Activated CD4-positive, alpha-beta memory T cell treated with anti-CD3 and anti-CD28 coated beads, Interleukin-2, amount 10 ng/mL, durations not matched to agents 7 days and 5 days (primary cell): ENCODE measurements around the gene HIP1. TPM values are rescaled to one million over a fixed set of nuclear protein-coding genes. Genes with fewer than 3 reads are reported as not detected.
"Not testable (repeated sequence)": the region's sequence is repeated elsewhere in the genome, so short reads cannot be mapped to it uniquely, and the experiment has no call there.

Experiments used
- CTCF ChIA-PET: fragments of 350-600 bp; sonication (Branson Sonifier 250); formaldehyde crosslinking; loops from one replicate; lab custom pipeline; 2021; ENCODE audit warnings: antibody characterized with exemption, inconsistent platforms; lab: Charles Lee
- POLR2A ChIA-PET: fragments of 350-600 bp; sonication (Branson Sonifier 250); formaldehyde crosslinking; loops from one replicate; lab custom pipeline; 2021; ENCODE audit warnings: antibody characterized with exemption; lab: Charles Lee
- DNase-seq: peaks from one replicate; pipeline ENCODE4 v3.0.0-alpha.2; 2020
- H3K27ac Mint-ChIP-seq: one replicate; pipeline ENCODE4 v1.8.0; 2021; ENCODE audit warnings: mild to moderate bottlenecking, mixed read lengths
- H3K27me3 Mint-ChIP-seq: one replicate; pipeline ENCODE4 v1.8.0; 2021; ENCODE audit warnings: mixed read lengths
- H3K36me3 Mint-ChIP-seq: one replicate; pipeline ENCODE4 v1.8.0; 2021; ENCODE audit warnings: low read depth, mixed read lengths
- H3K4me1 Mint-ChIP-seq: one replicate; pipeline ENCODE4 v1.8.0; 2021; ENCODE audit warnings: mixed read lengths
- H3K4me3 Mint-ChIP-seq: one replicate; pipeline ENCODE4 v1.8.0; 2021; ENCODE audit warnings: mild to moderate bottlenecking, mixed read lengths
- H3K9me3 Mint-ChIP-seq: one replicate; pipeline ENCODE4 v1.8.0; 2021; ENCODE audit warnings: mixed read lengths
- total RNA-seq, 2 experiments: library from RNA; stranded (reverse); gene quantifications; one replicate each; pipeline ENCODE4 v1.2.3, GENCODE V29; 2021

Gene HIP1
- total RNA-seq, 2 experiments from 2014 or later = 5.2 to 5.4 TPM

GRCh38 chr7:75614401-75614800 lies 124.3 kb downstream of the HIP1 start:
- POLR2A ChIA-PET = interaction anchor here (1.4 kb wide), 1 partner anchor 12 kb away, joined by 3 read pairs; no protein-coding TSS in a partner anchor
- Mint-ChIP-seq H3K9me3 (no peaks in the 10 kb centered on the region), H3K4me1 (peaks cover 33% of the 10 kb centered on the region), H3K27ac (no peak overlapping the region), H3K27me3 (no peaks in the 10 kb centered on the region), H3K36me3 (no peaks in the 10 kb centered on the region), H3K4me3 (no peak overlapping the region)
- DNase-seq = no peak
- CTCF ChIA-PET = interaction anchor here (2.0 kb wide), 1 partner anchor 10 kb away, joined by 5 read pairs; no protein-coding TSS in a partner anchor

DNA sequence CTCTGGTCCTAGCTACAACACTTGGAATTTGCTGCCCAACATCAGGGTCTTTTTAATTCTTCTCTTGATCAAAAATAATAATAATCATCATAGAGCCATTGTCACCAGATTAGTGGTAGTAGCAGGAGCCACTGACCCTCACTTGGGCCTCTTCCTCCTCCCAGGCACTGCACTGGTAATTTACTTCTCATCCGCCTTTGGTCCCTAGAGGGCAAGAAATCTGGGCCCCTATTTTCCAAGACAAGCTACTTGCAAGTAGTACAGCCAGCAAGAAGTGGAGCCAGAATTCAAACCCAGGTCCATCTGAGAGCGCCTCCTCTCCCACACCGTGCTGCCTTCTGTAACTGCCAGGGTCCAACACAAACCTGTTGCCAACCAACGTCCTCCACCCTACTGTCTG lies 125.4 kb downstream of the HIP1 start:
- Mint-ChIP-seq H3K27ac (no peak overlapping the region), H3K27me3 (no peaks in the 10 kb centered on the region), H3K4me3 (no peak overlapping the region), H3K9me3 (no peaks in the 10 kb centered on the region), H3K36me3 (no peaks in the 10 kb centered on the region), H3K4me1 (peaks cover 27% of the 10 kb centered on the region)
- POLR2A ChIA-PET = no interaction called here
- no peak for DNase-seq
- CTCF ChIA-PET = interaction anchor here (2.0 kb wide), 1 partner anchor 9 kb away, joined by 5 read pairs; no protein-coding TSS in a partner anchor

- no peaks in the 10 kb centered on the region for H3K36me3 Mint-ChIP-seq
- H3K27ac Mint-ChIP-seq = no peak overlapping the region
- ChIA-PET CTCF (no interaction called here), POLR2A (no interaction called here)
- H3K27me3 Mint-ChIP-seq = no peaks in the 10 kb centered on the region
- no peak overlapping the region for H3K4me3 Mint-ChIP-seq
- no peaks in the 10 kb centered on the region for H3K9me3 Mint-ChIP-seq
- peaks cover 10% of the 10 kb centered on the region for H3K4me1 Mint-ChIP-seq
- DNase-seq = no peak
Measured at GRCh38 chr7:75611557-75612178, 127.1 kb downstream of the HIP1 start.

DNA sequence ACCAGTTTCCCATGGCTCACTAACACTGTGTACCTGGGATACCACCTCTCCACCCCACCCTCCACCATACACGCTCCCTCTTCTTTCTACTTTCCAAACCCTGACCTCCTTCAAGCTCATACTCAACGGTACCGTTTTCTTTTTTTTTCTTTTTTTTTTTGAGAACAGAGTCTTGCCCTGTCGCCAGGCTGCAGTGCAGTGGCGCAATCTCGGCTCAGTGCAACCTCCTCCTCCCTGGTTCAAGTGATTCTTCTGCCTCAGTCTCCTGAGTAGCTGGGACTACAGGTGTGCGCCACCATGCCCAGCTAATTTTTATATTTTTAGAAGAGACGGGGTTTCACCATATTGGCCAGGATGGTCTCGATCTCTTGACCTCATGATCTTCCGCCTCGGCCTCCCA lies 129.3 kb downstream of the HIP1 start:
- CTCF ChIA-PET = interaction anchor here (0.6 kb wide), 1 partner anchor 219 kb away, joined by 3 read pairs; no protein-coding TSS in a partner anchor
- DNase-seq, H3K27ac Mint-ChIP-seq, H3K9me3 Mint-ChIP-seq, H3K4me1 Mint-ChIP-seq, H3K36me3 Mint-ChIP-seq, H3K27me3 Mint-ChIP-seq, POLR2A ChIA-PET, H3K4me3 Mint-ChIP-seq: not testable (repeated sequence)

DNA sequence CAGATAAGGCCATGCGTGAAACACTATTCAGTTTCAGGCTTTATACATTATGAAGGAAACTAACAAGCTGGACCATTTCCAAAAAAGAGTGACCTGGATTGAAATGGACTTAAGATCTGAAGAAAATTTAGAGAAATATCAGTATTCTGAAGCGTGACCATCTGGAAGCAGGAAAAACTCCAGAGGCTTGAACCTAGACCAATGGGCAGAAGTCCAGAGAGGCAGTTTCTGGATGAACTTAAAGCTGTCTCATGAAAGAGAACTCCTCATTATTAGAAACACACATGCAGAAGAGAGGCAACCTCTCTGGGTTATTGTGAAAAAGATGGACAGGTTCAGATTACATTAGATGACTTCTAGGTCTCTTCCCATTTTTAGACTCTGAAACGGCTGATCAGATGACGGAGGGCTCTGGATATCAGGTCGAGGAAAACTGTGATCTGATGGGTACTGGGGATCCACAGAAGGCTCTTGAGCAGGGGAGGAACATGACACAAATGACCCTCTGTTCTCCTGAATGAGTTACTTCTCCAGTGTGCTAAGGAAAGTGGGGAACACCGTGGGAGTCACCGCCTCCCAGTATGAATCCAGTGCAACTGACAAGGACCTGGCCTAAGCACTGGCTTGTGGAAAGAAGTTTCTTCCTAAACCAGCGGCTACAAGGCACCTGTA lies 130.2 kb downstream of the HIP1 start:
- H3K4me3 Mint-ChIP-seq = no peak overlapping the region
- CTCF ChIA-PET = no interaction called here
- POLR2A ChIA-PET = no interaction called here
- no peaks in the 10 kb centered on the region for H3K9me3 Mint-ChIP-seq
- no peaks in the 10 kb centered on the region for H3K36me3 Mint-ChIP-seq
- no peak for DNase-seq
- H3K27ac Mint-ChIP-seq = no peak overlapping the region
- H3K4me1 Mint-ChIP-seq = no peaks in the 10 kb centered on the region
- no peaks in the 10 kb centered on the region for H3K27me3 Mint-ChIP-seq

- H3K27ac Mint-ChIP-seq = no peak overlapping the region
- no peak for DNase-seq
- ChIA-PET POLR2A (no interaction called here), CTCF (interaction anchor here (0.6 to 2.5 kb wide), 2 partner anchors 9 to 161 kb away, joined by 5 read pairs; no protein-coding TSS in a partner anchor)
- no peaks in the 10 kb centered on the region for H3K9me3 Mint-ChIP-seq
- no peaks in the 10 kb centered on the region for H3K4me1 Mint-ChIP-seq
- H3K27me3 Mint-ChIP-seq = no peaks in the 10 kb centered on the region
- no peak overlapping the region for H3K4me3 Mint-ChIP-seq
- no peaks in the 10 kb centered on the region for H3K36me3 Mint-ChIP-seq
Measured at GRCh38 chr7:75604408-75604807, 134.3 kb downstream of the HIP1 start.

DNA sequence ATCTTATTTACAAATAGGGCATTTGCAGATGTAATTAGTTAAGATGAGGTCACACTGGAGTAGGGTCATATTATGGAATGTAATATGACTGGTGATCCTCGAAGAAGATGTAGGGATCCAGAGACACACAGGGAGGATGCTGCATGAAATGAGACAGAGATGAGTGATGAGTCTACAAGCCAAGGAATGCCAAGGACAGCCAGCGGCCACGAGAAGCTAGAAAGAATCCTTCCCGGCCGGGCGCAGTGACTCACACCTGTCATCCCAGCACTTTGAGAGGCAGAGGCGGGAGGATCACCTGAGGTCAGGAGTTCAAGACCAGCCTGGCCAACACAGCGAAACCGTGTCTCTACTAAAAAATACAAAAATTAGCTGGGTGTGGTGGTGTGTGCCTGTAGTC lies 135.9 kb downstream of the HIP1 start:
- DNase-seq, H3K9me3 Mint-ChIP-seq, H3K4me3 Mint-ChIP-seq, H3K27me3 Mint-ChIP-seq, H3K36me3 Mint-ChIP-seq, H3K4me1 Mint-ChIP-seq, H3K27ac Mint-ChIP-seq, POLR2A ChIA-PET: not testable (repeated sequence)
- CTCF ChIA-PET = interaction anchor here (0.7 to 2.5 kb wide), 2 partner anchors 11 to 1740 kb away, joined by 4 to 5 read pairs; no protein-coding TSS in a partner anchor

GRCh38 chr7:75601539-75601938 lies 137.2 kb downstream of the HIP1 start:
- peaks cover 14% of the 10 kb centered on the region for H3K4me1 Mint-ChIP-seq
- no peak for DNase-seq
- ChIA-PET CTCF (no interaction called here), POLR2A (no interaction called here)
- H3K9me3 Mint-ChIP-seq = no peaks in the 10 kb centered on the region
- H3K36me3 Mint-ChIP-seq = no peaks in the 10 kb centered on the region
- no peak overlapping the region for H3K4me3 Mint-ChIP-seq
- no peaks in the 10 kb centered on the region for H3K27me3 Mint-ChIP-seq
- H3K27ac Mint-ChIP-seq = no peak overlapping the region

GRCh38 chr7:75600748-75601147 lies 138.0 kb downstream of the HIP1 start:
- H3K4me3 Mint-ChIP-seq, POLR2A ChIA-PET, H3K9me3 Mint-ChIP-seq, DNase-seq, CTCF ChIA-PET, H3K27ac Mint-ChIP-seq, H3K36me3 Mint-ChIP-seq, H3K27me3 Mint-ChIP-seq: not testable (repeated sequence)
- H3K4me1 Mint-ChIP-seq = peaks cover 19% of the 10 kb centered on the region

DNA sequence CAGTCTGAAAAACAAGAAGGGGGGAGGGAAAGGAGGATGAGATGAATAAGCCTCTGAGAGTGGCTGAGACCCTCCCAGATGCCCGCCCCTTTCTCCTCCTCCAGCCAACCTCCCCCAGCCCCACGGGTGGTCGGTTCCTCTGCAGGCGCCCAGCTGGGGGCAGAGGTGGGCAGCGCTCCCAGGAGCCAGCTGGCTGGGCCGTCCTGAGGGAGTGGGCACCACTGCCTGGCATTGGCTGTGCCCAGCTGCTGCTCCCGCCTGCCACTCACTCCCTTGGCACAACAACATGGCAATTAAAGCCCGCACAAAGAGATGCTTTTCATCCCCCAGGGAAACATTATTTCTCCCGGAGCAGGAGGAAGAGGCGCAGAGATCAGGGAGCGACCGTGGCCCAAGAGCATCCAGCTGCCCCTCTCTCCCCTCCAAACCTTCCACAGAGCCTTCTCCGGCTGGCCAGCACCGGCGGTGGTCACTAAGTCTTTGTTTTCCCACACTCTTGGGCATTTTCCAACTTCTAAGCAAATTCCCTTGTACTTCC lies 139.4 kb downstream of the HIP1 start:
- Mint-ChIP-seq H3K36me3 (no peaks in the 10 kb centered on the region), H3K27ac (no peak overlapping the region), H3K4me1 (peaks cover 32% of the 10 kb centered on the region), H3K27me3 (no peaks in the 10 kb centered on the region), H3K9me3 (no peaks in the 10 kb centered on the region), H3K4me3 (no peak overlapping the region)
- ChIA-PET POLR2A (no interaction called here), CTCF (no interaction called here)
- no peak for DNase-seq

DNA sequence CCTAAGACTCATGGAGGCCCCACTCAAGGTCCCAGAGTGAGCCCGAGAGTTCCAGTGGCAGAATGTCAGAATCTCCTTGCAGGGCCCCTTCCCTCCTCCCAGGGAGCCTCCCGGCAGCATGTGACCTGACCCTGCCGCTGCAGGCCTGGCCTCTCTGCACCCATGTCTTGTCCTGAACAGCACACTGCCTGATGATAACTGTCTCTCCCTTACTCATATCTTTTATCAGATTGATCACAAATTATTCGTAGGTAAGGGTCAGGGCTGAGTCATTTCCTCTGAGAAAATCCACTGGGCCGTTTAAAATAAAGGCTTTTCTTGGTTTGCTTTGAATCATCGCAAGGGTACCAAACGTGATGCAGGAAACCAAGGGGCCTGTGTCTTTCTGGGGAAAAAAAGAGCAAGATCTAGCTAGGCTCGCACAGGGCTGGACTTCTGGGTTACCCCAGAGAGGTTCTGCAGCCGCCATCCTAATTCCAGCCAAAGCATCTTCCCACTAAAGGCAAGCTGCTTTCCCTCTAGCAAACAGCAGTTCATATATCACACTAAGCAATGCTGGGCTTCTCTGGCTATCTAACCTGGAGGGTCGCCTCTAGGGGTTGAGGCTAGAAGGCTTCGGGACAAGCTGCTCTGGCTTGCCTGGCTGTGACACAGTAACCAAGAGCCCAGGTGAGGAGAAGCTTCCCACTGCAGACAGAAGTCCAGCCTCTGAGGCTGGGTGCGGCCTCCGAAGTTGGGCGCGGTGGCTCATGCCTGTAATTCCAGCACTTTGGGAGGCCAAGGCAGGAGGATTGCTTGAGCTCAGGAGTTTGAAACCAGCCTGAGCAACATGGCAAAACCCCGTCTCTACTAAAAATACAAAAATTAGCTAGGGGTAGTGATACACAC lies 141.8 kb downstream of the HIP1 start:
- ChIA-PET POLR2A (interaction anchor here (1.0 to 1.1 kb wide), 2 partner anchors 12 to 21 kb away, joined by 3 to 5 read pairs; no protein-coding TSS in a partner anchor), CTCF (interaction anchor here (0.6 to 1.3 kb wide), 3 partner anchors 21 to 1020 kb away, joined by 3 to 4 read pairs (median 3); no protein-coding TSS in a partner anchor)
- Mint-ChIP-seq H3K4me1 (peaks cover 45% of the 10 kb centered on the region), H3K4me3 (no peak overlapping the region), H3K9me3 (no peaks in the 10 kb centered on the region), H3K27me3 (no peaks in the 10 kb centered on the region), H3K27ac (peak overlapping the region; percentile 69), H3K36me3 (no peaks in the 10 kb centered on the region)
- DNase-seq = peak; percentile 39

DNA sequence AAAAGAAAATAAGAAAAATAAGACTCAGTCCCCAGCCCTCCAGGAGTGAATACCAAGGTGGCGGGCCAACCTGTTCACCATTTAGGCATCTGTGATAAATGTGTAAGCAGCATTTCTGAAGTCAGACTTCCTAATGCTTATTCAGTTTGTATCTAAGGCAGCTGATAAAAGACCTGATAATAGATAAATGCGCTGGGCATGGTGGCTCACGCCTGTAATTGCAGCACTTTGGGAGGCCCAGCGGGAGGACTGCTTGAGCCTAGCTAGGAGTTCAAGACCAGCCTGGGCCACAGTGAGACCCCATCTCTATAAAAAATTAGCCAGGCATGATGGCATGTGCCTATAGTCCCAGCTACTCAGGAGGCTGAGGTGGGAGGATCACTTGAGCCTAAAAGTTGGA lies 143.0 kb downstream of the HIP1 start:
- ChIA-PET CTCF (no interaction called here), POLR2A (interaction anchor here (1.0 to 1.7 kb wide), 3 partner anchors 11 to 22 kb away, joined by 3 to 5 read pairs (median 3); no protein-coding TSS in a partner anchor)
- no peaks in the 10 kb centered on the region for H3K27me3 Mint-ChIP-seq
- no peak for DNase-seq
- no peak overlapping the region for H3K4me3 Mint-ChIP-seq
- H3K27ac Mint-ChIP-seq = no peak overlapping the region
- H3K9me3 Mint-ChIP-seq = no peaks in the 10 kb centered on the region
- no peaks in the 10 kb centered on the region for H3K36me3 Mint-ChIP-seq
- peaks cover 49% of the 10 kb centered on the region for H3K4me1 Mint-ChIP-seq
